Measurements from ENCODE around the gene LRIT1.
"Not testable (repeated sequence)": the region's sequence is repeated elsewhere in the genome, so short reads cannot be mapped to it uniquely, and the experiment has no call there.

Gene LRIT1

GRCh38 chr10:84241185-84241790 lies at the start of gene LRIT1:
TSS of gene LRIT1 (minus strand) at chr10:84241546. CDS start at chr10:84241439, 107 bp downstream.
- DNase-seq: no peak

GRCh38 chr10:84290235-84290634 lies 48.9 kb upstream of the LRIT1 start:
- DNase-seq: no peak

GRCh38 chr10:84289521-84290200 lies 48.3 kb upstream of the LRIT1 start:
- DNase-seq: no peak

- DNase-seq: no peak
Observed at GRCh38 chr10:84288151-84288550, 46.8 kb upstream of the LRIT1 start.

- DNase-seq: no peak
Observed at GRCh38 chr10:84286695-84287094, 45.3 kb upstream of the LRIT1 start.

GRCh38 chr10:84279876-84280475 lies 38.6 kb upstream of the LRIT1 start:
- DNase-seq: not testable (repeated sequence)

- DNase-seq: peak; percentile 57
Observed at GRCh38 chr10:84270708-84271107, 29.4 kb upstream of the LRIT1 start.

- DNase-seq: no peak
Observed at GRCh38 chr10:84269773-84270172, 28.4 kb upstream of the LRIT1 start.

- no peak for DNase-seq
Observed at GRCh38 chr10:84269162-84269561, 27.8 kb upstream of the LRIT1 start.

GRCh38 chr10:84267503-84268126 lies 26.3 kb upstream of the LRIT1 start:
- DNase-seq: no peak

- peak; percentile 3 for DNase-seq
Observed at GRCh38 chr10:84265418-84265817, 24.1 kb upstream of the LRIT1 start.

- peak; percentile 3 for DNase-seq
Observed at GRCh38 chr10:84264611-84265141, 23.3 kb upstream of the LRIT1 start.

- DNase-seq: no peak
Observed at GRCh38 chr10:84263716-84264115, 22.4 kb upstream of the LRIT1 start.

- DNase-seq: no peak
Observed at GRCh38 chr10:84262190-84262956, 21.0 kb upstream of the LRIT1 start.

- DNase-seq: no peak
Observed at GRCh38 chr10:84261236-84261915, 20.0 kb upstream of the LRIT1 start.

- no peak for DNase-seq
Observed at GRCh38 chr10:84258034-84258695, 16.8 kb upstream of the LRIT1 start.

- DNase-seq: no peak
Observed at GRCh38 chr10:84257343-84258020, 16.1 kb upstream of the LRIT1 start.

GRCh38 chr10:84256510-84257342 lies 15.4 kb upstream of the LRIT1 start:
- no peak for DNase-seq

- DNase-seq: no peak
Observed at GRCh38 chr10:84254552-84255478, 13.5 kb upstream of the LRIT1 start.

All from NCI-H1417 treated with DMSO at 0.1 percent for 48 hours (cell line).